GM12878 (cell line): ENCODE results near the gene NRAS. TPM values are rescaled to one million over a fixed set of nuclear protein-coding genes. Genes with fewer than 3 reads are reported as not detected.

Experiments used
- ASH2L ChIP-seq: fragments of 300-600, 200-600 bp; sonication (generic); IDR thresholded peaks from 2 replicates; pipeline ENCODE4 v1.6.1; 2017; ENCODE audit warnings: low read depth, mild to moderate bottlenecking, borderline replicate concordance
- ATF2 ChIP-seq: IDR thresholded peaks from 2 replicates; pipeline ENCODE4 v1.6.1; 2012; ENCODE audit warnings: low read length, inconsistent platforms
- CBX3 ChIP-seq: fragments of 200-600 bp; sonication (generic); IDR thresholded peaks from 2 replicates; pipeline ENCODE4 v1.6.1; 2016; ENCODE audit warnings: low read depth, borderline replicate concordance
- FOXK2 ChIP-seq: fragments of 450-650 bp; IDR thresholded peaks from 2 replicates; pipeline ENCODE4 v1.6.1; 2017; ENCODE audit warnings: mild to moderate bottlenecking, moderate library complexity
- HDAC2 ChIP-seq: fragments of 200-600 bp; sonication (generic); IDR thresholded peaks from 2 replicates; pipeline ENCODE4 v1.6.1; 2017
- IRF4 ChIP-seq: IDR thresholded peaks from 2 replicates; pipeline ENCODE4 v1.6.1; 2011; ENCODE audit warnings: low read depth, low read length
- KDM1A ChIP-seq: fragments of 200-600 bp; sonication (generic); IDR thresholded peaks from 2 replicates; pipeline ENCODE4 v1.6.1; 2016; ENCODE audit warnings: borderline replicate concordance
- MTA2 ChIP-seq: fragments of 450-650 bp; IDR thresholded peaks from 2 replicates; pipeline ENCODE4 v1.6.1; 2016; ENCODE audit warnings: low read depth, mild to moderate bottlenecking, moderate library complexity
- NR2C1 ChIP-seq: fragments of 450-650 bp; IDR thresholded peaks from 2 replicates; pipeline ENCODE4 v1.6.1; 2017; ENCODE audit warnings: antibody characterized with exemption, mild to moderate bottlenecking, moderate library complexity
- NR2C2 ChIP-seq: IDR thresholded peaks from 2 replicates; pipeline ENCODE4 v1.6.1; 2011; ENCODE audit warnings: borderline replicate concordance, low read depth; ENCODE audit not compliant: control insufficient read depth, insufficient read length
- PRDM15 ChIP-seq: fragments of 450-650 bp; formaldehyde crosslinking; IDR thresholded peaks from 2 replicates; pipeline ENCODE4 v1.4.0; 2020; ENCODE audit warnings: mild to moderate bottlenecking, moderate library complexity
- RFX5 ChIP-seq: IDR thresholded peaks from 2 replicates; pipeline ENCODE4 v1.6.1; 2011; ENCODE audit warnings: low read depth, low read length, improper control_type of control experiment
- SKIL ChIP-seq: fragments of 450-650 bp; IDR thresholded peaks from 2 replicates; pipeline ENCODE4 v1.6.1; 2017; ENCODE audit warnings: mild to moderate bottlenecking, low read depth, inconsistent platforms; ENCODE audit not compliant: poor library complexity, severe bottlenecking
- STAT1 ChIP-seq: fragments of 450-650 bp; conservative IDR thresholded peaks from 2 replicates; pipeline ENCODE4 v1.6.1; 2014; ENCODE audit warnings: antibody characterized with exemption, mild to moderate bottlenecking
- SUPT20H ChIP-seq: IDR thresholded peaks from 2 replicates; pipeline ENCODE4 v1.6.1; 2011; ENCODE audit warnings: low read depth, mild to moderate bottlenecking, low read length, moderate library complexity, borderline replicate concordance; ENCODE audit not compliant: control insufficient read depth
- TCF7 ChIP-seq: IDR thresholded peaks from 2 replicates; pipeline ENCODE4 v1.6.1; 2014; ENCODE audit warnings: antibody characterized with exemption, borderline replicate concordance
- YY1 ChIP-seq: IDR thresholded peaks from 2 replicates; pipeline ENCODE4 v1.6.1; 2011; ENCODE audit warnings: low read depth, mild to moderate bottlenecking, low read length
- ZNF274 ChIP-seq: IDR thresholded peaks from one replicate; pipeline ENCODE4 v1.8.0; 2011; ENCODE audit not compliant: insufficient read length, insufficient read depth
- polyA plus RNA-seq, 11 experiments: library from polyadenylated mRNA; depleted of rRNA in 4 of 11; unstranded in 6 of 11; stranded (reverse) in 5 of 11; fragments of >200 nt; fragmentation: Nextera tagmentation in 4 of 11; fragmentation: Illumina TruSeq in 1 of 11; extraction: Ambion mirVana in 4 of 11; extraction: Trizol in 1 of 11; gene quantifications; 1 replicate in 1 of 11; 2 replicates in 10 of 11; pipeline versions ENCODE4 v1.2.1 to v1.2.3, GENCODE V29; 2011 to 2016; ENCODE audit warnings: inconsistent platforms in 2 of 11, missing spikeins in 2 of 11, low read depth in 1 of 11
- total RNA-seq, 4 experiments: library from RNA; depleted of rRNA in 3 of 4; stranded (reverse); fragments of >200 nt in 3 of 4; fragmentation: Illumina TruSeq in 1 of 4; extraction: Trizol in 1 of 4; gene quantifications; 2 replicates each; pipeline versions ENCODE4 v1.2.1 to v1.2.3, GENCODE V29; 2013 to 2021
- TF ChIP-seq, protein P1 (sequence below), 3 experiments: IDR thresholded peaks in 2 of 3; conservative IDR thresholded peaks in 1 of 3; 2 replicates each; pipeline ENCODE4 v1.5.1; 2011; ENCODE audit warnings: low read depth in 3 of 3, low read length in 3 of 3, mild to moderate bottlenecking in 3 of 3, control low read depth in 2 of 3, moderate library complexity in 2 of 3, inconsistent platforms in 1 of 3, mixed read lengths in 1 of 3; ENCODE audit not compliant: control insufficient read depth in 2 of 3, insufficient read depth in 1 of 3; ENCODE audit errors: extremely low read depth in 1 of 3
- TF ChIP-seq, protein P2 (sequence below): IDR thresholded peaks from 2 replicates; pipeline ENCODE4 v1.6.1; 2011; ENCODE audit warnings: low read depth, low read length, improper control_type of control experiment, borderline replicate concordance

The NRAS gene
- total and polyA plus RNA-seq, 10 of the 15 experiments (the other 5 are each of a cell fraction or from before 2014, with no cell fraction given), result 31.7 to 73.2 (median 66.2) TPM

DNA sequence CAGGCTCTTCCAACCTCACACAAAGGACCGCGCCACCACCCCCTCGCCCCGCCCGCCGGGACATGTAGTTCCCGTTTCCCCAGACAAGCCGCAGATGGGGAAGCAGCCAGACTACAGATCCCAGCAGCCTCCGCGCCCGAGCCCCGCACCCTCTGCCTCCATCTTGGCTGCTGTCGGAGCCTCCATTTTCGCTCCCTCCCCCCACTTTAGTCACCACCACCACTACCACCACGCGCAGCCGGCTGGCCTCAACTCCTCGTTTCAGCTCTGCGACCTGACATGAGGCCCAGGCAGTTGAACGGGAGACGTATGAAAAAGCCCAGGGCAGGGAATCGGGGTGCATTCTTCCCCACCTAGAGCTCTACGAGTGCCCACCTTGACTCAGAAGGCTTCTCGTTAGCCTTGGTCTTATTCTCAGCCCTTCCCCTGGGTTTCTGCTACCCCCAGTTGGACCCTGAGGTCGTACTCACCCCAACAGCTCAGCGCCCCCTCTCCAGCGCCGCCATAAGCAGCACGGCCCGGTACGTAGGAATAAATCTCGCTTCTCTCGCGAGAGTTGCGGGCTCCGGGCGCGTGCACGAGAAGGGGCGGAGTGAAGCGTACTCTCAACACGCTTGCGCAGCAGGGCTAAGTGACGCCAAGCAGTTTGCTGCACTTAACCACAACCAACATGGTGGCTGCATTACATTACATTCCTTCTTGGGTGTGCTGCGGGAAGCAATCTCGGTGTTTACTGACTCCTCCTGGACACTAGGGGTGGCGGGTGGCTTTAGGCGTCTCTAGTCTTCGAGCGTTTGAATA, 41.1 kb upstream of the NRAS start, which contains the start of gene CSDE1 (continued):
- TF ChIP-seq PRDM15 (CRISPR knock-in tag), result no peak
- no peak; the same call in none of the 2 replicates for TF ChIP-seq FOXK2
- no peak for TF ChIP-seq ASH2L
- TF ChIP-seq STAT1, result no peak
- TF ChIP-seq TCF7, result no peak
- peak; percentile 82 for TF ChIP-seq NR2C1
- no peak for TF ChIP-seq NR2C2
- TF ChIP-seq RFX5, result no peak
- TF ChIP-seq IRF4, result no peak; the same call in 1 of the 2 replicates
- TF ChIP-seq ATF2, result peak; percentile 54; the same call in 1 of the 2 replicates
- TF ChIP-seq KDM1A, result no peak
- TF ChIP-seq HDAC2, result no peak
- TF ChIP-seq, protein P1, sequence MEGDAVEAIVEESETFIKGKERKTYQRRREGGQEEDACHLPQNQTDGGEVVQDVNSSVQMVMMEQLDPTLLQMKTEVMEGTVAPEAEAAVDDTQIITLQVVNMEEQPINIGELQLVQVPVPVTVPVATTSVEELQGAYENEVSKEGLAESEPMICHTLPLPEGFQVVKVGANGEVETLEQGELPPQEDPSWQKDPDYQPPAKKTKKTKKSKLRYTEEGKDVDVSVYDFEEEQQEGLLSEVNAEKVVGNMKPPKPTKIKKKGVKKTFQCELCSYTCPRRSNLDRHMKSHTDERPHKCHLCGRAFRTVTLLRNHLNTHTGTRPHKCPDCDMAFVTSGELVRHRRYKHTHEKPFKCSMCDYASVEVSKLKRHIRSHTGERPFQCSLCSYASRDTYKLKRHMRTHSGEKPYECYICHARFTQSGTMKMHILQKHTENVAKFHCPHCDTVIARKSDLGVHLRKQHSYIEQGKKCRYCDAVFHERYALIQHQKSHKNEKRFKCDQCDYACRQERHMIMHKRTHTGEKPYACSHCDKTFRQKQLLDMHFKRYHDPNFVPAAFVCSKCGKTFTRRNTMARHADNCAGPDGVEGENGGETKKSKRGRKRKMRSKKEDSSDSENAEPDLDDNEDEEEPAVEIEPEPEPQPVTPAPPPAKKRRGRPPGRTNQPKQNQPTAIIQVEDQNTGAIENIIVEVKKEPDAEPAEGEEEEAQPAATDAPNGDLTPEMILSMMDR (IDR thresholded peaks at IDR 0.05 in 2 of 3, conservative IDR thresholded peaks at IDR 0.05 in 1 of 3; ENCODE audit: control insufficient read depth in 2 of 3, extremely low read depth in 1 of 3, insufficient read depth in 1 of 3, low read depth in 3 of 3, low read length in 3 of 3), result peak; percentile 10 to 38 (median 28); a peak in 2 of 6 replicates
- TF ChIP-seq CBX3, result no peak
- TF ChIP-seq MTA2, result 0 out of 2 replicates have a peak, but pooled peaks have one; percentile 39
- no peak for TF ChIP-seq SKIL
- peak; percentile 97 for TF ChIP-seq YY1
- TF ChIP-seq SUPT20H, result no peak
- TF ChIP-seq ZNF274, result no peak
- TF ChIP-seq, protein P2, sequence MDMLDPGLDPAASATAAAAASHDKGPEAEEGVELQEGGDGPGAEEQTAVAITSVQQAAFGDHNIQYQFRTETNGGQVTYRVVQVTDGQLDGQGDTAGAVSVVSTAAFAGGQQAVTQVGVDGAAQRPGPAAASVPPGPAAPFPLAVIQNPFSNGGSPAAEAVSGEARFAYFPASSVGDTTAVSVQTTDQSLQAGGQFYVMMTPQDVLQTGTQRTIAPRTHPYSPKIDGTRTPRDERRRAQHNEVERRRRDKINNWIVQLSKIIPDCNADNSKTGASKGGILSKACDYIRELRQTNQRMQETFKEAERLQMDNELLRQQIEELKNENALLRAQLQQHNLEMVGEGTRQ, result no peak; the same call in 1 of the 2 replicates
